IPS-15b (cell line): ENCODE measurements around the gene ANXA1.
"Not testable (repeated sequence)": the region's sequence is repeated elsewhere in the genome, so short reads cannot be mapped to it uniquely, and the experiment has no call there.

ENCODE experiments used
- H3K27me3 ChIP-seq: one replicate; pipeline ENCODE4 v1.6.1; 2013; ENCODE audit warnings: low read length; ENCODE audit not compliant: control insufficient read depth, insufficient read depth
- H3K36me3 ChIP-seq: one replicate; pipeline ENCODE4 v1.6.1; 2013; ENCODE audit warnings: low read length; ENCODE audit not compliant: control insufficient read depth, insufficient read depth
- H3K4me1 ChIP-seq: one replicate; pipeline ENCODE4 v1.6.1; 2013; ENCODE audit warnings: mild to moderate bottlenecking, low read length; ENCODE audit not compliant: control insufficient read depth, insufficient read depth
- H3K4me3 ChIP-seq: one replicate; pipeline ENCODE4 v1.5.1; 2013; ENCODE audit warnings: low read depth, low read length
- H3K9ac ChIP-seq: one replicate; pipeline ENCODE4 v1.6.1; 2013; ENCODE audit warnings: low read depth, mild to moderate bottlenecking, low read length
- H3K9me3 ChIP-seq: one replicate; pipeline ENCODE4 v1.6.1; 2013; ENCODE audit warnings: mild to moderate bottlenecking, low read length; ENCODE audit not compliant: control insufficient read depth, insufficient read depth

The ANXA1 gene, protein sequence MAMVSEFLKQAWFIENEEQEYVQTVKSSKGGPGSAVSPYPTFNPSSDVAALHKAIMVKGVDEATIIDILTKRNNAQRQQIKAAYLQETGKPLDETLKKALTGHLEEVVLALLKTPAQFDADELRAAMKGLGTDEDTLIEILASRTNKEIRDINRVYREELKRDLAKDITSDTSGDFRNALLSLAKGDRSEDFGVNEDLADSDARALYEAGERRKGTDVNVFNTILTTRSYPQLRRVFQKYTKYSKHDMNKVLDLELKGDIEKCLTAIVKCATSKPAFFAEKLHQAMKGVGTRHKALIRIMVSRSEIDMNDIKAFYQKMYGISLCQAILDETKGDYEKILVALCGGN

GRCh38 chr9:73151653-73152542 lies at the start of gene ANXA1:
Gene ANXA1 (plus strand): TSS chr9:73151865. CDS start chr9:73158536, 6,671 bp downstream.
- Histone ChIP-seq H3K36me3 (no peaks in the 10 kb centered on the region), H3K4me3 (no peak within 1 kb of the TSS), H3K9ac (no peak within 1 kb of the TSS), H3K4me1 (peaks cover 11% of the 10 kb centered on the region), H3K27me3 (no peaks in the 10 kb centered on the region), H3K9me3 (no peaks in the 10 kb centered on the region)

DNA sequence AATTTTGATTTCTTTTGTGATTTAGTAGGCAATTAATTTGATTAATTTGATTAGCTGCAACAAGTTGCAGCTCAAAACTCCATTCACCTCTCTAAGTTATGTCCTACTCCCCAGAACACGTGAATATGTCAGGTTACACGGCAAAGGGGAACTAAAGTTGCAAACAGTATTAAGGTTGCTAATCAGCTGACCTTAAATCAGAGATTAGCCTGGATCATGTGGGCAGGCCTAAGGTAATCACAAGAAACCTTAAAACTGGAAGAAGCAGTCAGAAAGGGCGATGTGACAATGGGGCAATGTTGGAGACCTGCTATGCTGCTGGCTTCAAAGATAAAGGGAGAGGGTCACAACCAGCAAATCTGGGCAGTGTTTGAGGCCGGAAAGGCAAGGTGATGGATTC lies 47.3 kb upstream of the ANXA1 start:
- no peaks in the 10 kb centered on the region for H3K9me3 ChIP-seq
- no peak overlapping the region for H3K4me3 ChIP-seq
- no peak overlapping the region for H3K9ac ChIP-seq
- no peaks in the 10 kb centered on the region for H3K4me1 ChIP-seq
- no peaks in the 10 kb centered on the region for H3K27me3 ChIP-seq
- H3K36me3 ChIP-seq, result no peaks in the 10 kb centered on the region

DNA sequence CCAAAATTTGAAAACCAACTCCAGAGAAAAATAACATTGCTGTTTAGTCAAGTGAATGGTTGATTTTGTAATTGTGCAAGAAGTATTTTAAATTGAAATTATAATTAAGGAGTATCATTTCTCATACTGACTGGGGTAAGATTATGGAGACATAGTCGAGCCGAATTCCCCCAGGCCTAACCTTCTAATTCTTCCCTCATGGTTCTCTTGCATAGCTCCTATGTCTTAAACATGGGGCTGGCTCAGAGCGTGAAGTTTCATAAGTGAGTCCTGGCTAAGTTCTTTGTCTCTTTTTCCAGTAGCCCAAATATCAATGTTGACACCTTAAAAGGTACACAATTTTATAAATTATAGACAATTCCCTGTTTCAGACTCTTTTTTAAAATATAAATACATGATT lies 46.7 kb upstream of the ANXA1 start:
- H3K9me3 ChIP-seq, result no peaks in the 10 kb centered on the region
- H3K4me1 ChIP-seq, result no peaks in the 10 kb centered on the region
- H3K36me3 ChIP-seq, result no peaks in the 10 kb centered on the region
- H3K27me3 ChIP-seq, result no peaks in the 10 kb centered on the region
- H3K4me3 ChIP-seq, result no peak overlapping the region
- no peak overlapping the region for H3K9ac ChIP-seq

DNA sequence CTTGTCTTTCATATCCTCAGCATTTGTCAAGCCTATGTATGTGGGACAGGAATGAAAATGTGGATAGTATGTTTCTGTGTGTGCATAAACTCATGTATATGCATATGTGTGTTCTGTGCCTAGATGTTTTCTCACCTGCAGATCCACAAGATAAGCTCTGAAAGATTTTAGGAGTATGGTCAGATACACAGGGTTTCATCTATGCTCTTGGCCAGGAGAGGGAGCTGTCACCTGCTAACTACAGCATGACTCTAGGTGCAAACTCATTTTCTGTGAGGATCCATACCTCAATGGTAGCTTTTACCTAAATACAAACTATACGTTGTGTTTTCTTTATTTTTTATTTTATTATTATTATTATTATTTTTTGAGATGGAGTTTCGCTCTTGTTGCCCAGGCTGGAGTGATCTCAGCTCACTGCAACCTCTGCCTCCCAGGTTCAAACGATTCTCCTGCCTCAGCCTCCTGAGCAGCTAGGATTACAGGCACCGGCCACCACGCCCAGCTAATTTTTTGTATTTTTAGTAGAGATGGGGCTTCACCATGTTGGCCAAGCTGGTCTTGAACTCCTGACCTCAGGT lies 44.1 kb upstream of the ANXA1 start:
- H3K4me3 ChIP-seq, H3K9me3 ChIP-seq, H3K4me1 ChIP-seq, H3K27me3 ChIP-seq, H3K9ac ChIP-seq, H3K36me3 ChIP-seq: not testable (repeated sequence)

DNA sequence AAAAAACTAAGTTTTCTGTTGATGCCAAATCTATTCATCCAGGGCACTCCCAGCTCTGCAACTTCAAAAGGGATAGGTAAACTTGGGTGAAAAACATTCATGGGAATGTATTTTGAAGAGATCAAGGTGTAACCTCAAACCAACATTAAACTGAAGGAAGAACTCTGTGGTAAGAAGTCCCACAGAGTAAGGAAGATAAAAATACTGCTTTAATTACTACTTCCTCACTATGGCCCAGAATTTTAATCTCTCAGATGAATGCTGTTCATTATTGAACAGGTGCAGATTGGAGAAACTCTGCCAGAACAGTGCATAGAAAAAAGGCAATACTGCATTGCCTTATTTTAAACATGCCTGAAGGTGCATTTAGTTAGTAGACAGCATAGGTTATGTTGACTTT lies 37.6 kb upstream of the ANXA1 start:
- Histone ChIP-seq H3K9ac (no peak overlapping the region), H3K4me1 (no peaks in the 10 kb centered on the region), H3K9me3 (no peaks in the 10 kb centered on the region), H3K36me3 (no peaks in the 10 kb centered on the region), H3K27me3 (no peaks in the 10 kb centered on the region), H3K4me3 (no peak overlapping the region)

GRCh38 chr9:73114958-73115357 lies 36.7 kb upstream of the ANXA1 start:
- no peaks in the 10 kb centered on the region for H3K4me1 ChIP-seq
- no peaks in the 10 kb centered on the region for H3K27me3 ChIP-seq
- H3K9ac ChIP-seq, result no peak overlapping the region
- H3K4me3 ChIP-seq, result no peak overlapping the region
- no peaks in the 10 kb centered on the region for H3K36me3 ChIP-seq
- H3K9me3 ChIP-seq, result no peaks in the 10 kb centered on the region

DNA sequence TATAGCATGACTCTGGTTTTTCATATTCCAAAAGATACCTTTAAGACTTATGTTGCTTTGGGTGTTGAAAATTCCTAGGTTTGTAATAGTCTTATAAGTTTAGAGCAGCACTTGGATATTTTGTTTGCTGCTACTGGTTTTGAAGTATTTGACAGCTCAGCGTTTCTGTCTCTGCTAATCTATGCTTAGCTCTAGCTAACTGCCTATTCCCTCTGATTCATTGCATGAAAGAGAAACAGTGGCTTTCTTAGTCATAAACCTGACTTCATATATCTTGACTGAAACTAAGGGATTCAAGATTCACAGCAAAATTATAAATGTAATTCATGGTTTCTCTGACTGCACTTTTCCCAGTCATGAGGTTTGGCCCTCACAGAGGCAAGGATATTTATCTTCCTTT lies 35.6 kb upstream of the ANXA1 start:
- Histone ChIP-seq H3K4me1 (no peaks in the 10 kb centered on the region), H3K4me3 (no peak overlapping the region), H3K36me3 (no peaks in the 10 kb centered on the region), H3K9me3 (no peaks in the 10 kb centered on the region), H3K27me3 (no peaks in the 10 kb centered on the region), H3K9ac (no peak overlapping the region)

DNA sequence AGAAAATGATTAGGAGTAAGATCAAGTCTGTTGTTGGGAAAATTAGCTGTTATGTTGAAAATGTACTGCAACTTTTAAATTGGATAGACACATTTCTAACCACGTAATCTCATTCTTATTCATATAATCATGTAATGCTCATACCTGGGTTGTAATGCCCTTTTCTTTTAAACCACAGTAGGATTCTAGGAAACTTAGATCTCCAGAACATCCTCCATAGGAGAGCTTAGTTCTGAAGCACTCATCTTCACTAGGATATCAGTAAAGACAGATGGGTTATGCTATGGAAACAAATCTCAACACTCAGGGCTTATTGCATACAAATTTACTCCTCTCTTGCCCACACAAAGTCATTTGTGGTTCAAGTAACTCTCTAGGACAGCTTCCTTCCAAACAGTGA lies 34.8 kb upstream of the ANXA1 start:
- Histone ChIP-seq H3K9ac (no peak overlapping the region), H3K4me3 (no peak overlapping the region), H3K36me3 (no peaks in the 10 kb centered on the region), H3K9me3 (no peaks in the 10 kb centered on the region), H3K27me3 (no peaks in the 10 kb centered on the region), H3K4me1 (no peaks in the 10 kb centered on the region)

GRCh38 chr9:73118286-73118685 lies 33.4 kb upstream of the ANXA1 start:
- H3K4me1 ChIP-seq, result no peaks in the 10 kb centered on the region
- no peak overlapping the region for H3K9ac ChIP-seq
- no peaks in the 10 kb centered on the region for H3K36me3 ChIP-seq
- no peak overlapping the region for H3K4me3 ChIP-seq
- H3K9me3 ChIP-seq, result no peaks in the 10 kb centered on the region
- H3K27me3 ChIP-seq, result no peaks in the 10 kb centered on the region

DNA sequence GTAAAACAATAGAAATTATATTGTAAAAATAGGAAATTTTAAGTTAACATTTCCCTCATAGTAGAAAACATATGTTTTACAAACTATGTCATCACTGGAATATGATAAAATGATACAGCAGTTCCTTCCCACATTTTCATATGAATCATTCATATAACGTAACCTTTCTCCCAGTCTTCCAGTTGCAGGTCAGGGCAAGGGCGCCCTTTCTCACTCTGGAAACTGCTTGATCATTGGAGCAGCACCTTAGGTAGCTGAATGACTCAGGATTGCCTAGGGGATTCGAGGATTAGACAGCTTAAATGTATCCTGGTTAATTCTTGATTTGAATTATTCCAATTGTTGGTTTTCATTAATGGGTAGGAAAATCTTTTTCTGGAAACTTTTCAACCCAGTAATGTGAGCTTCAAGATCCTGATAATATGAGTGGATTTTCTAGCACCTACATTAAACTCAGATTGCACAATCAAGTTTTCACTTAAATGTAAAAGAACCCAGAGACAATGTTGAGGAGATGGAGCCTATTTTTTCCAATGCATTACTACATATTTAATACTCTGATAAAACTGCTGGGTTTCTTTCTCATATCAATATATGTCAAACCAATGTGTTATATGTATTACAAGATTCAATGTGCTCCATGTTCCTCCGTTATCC lies 32.6 kb upstream of the ANXA1 start:
- no peak overlapping the region for H3K9ac ChIP-seq
- H3K4me1 ChIP-seq, result no peaks in the 10 kb centered on the region
- H3K27me3 ChIP-seq, result no peaks in the 10 kb centered on the region
- no peaks in the 10 kb centered on the region for H3K9me3 ChIP-seq
- H3K4me3 ChIP-seq, result no peak overlapping the region
- H3K36me3 ChIP-seq, result no peaks in the 10 kb centered on the region

GRCh38 chr9:73121375-73121935 lies 30.2 kb upstream of the ANXA1 start:
- H3K9me3 ChIP-seq, result no peaks in the 10 kb centered on the region
- H3K36me3 ChIP-seq, result no peaks in the 10 kb centered on the region
- H3K27me3 ChIP-seq, result no peaks in the 10 kb centered on the region
- H3K4me1 ChIP-seq, result no peaks in the 10 kb centered on the region
- no peak overlapping the region for H3K4me3 ChIP-seq
- H3K9ac ChIP-seq, result no peak overlapping the region
